Memory B cell (primary cell): ENCODE data around the gene CEP164.

Experiments
- ATAC-seq: fragments of 150-1000 bp; cut with Tn5 transposase; 2 replicates; pipeline ENCODE4 v1.10.0; 2021; ENCODE audit warnings: low read depth, mild to moderate bottlenecking, moderate library complexity
- DNase-seq, 2 donors: peaks; one replicate each; pipeline ENCODE4 v3.0.0; 2022; ENCODE audit warnings: low spot score in 2 of 2
- H3K27ac Mint-ChIP-seq: one replicate; pipeline ENCODE4 v1.8.0; 2022; ENCODE audit warnings: mild to moderate bottlenecking, moderate library complexity, mixed read lengths
- H3K27me3 Mint-ChIP-seq: one replicate; pipeline ENCODE4 v1.8.0; 2022; ENCODE audit warnings: mixed read lengths
- H3K36me3 Mint-ChIP-seq: one replicate; pipeline ENCODE4 v1.8.0; 2022; ENCODE audit warnings: mild to moderate bottlenecking, mixed read lengths
- H3K4me1 Mint-ChIP-seq: one replicate; pipeline ENCODE4 v1.8.0; 2022; ENCODE audit warnings: mixed read lengths
- H3K4me3 Mint-ChIP-seq: one replicate; pipeline ENCODE4 v1.8.0; 2022; ENCODE audit warnings: mild to moderate bottlenecking, moderate library complexity, mixed read lengths
- H3K9me3 Mint-ChIP-seq: one replicate; pipeline ENCODE4 v1.8.0; 2022; ENCODE audit warnings: mixed read lengths

CEP164 gene

GRCh38 chr11:117435326-117435725 lies 107.7 kb downstream of the CEP164 start:
- no peaks in the 10 kb centered on the region for H3K9me3 Mint-ChIP-seq
- no peaks in the 10 kb centered on the region for H3K4me1 Mint-ChIP-seq
- no peak overlapping the region for H3K27ac Mint-ChIP-seq
- no peak overlapping the region for H3K4me3 Mint-ChIP-seq
- peaks cover 17% of the 10 kb centered on the region for H3K27me3 Mint-ChIP-seq
- no peak for ATAC-seq
- no peak for DNase-seq
- H3K36me3 Mint-ChIP-seq, result no peaks in the 10 kb centered on the region

GRCh38 chr11:117437041-117437790 lies 109.6 kb downstream of the CEP164 start:
- Mint-ChIP-seq H3K27ac (no peak overlapping the region), H3K9me3 (no peaks in the 10 kb centered on the region), H3K4me3 (no peak overlapping the region), H3K4me1 (no peaks in the 10 kb centered on the region), H3K36me3 (no peaks in the 10 kb centered on the region), H3K27me3 (peaks cover 26% of the 10 kb centered on the region)
- DNase-seq, result no peak
- ATAC-seq, result no peak

- H3K4me3 Mint-ChIP-seq, result no peak overlapping the region
- H3K27ac Mint-ChIP-seq, result no peak overlapping the region
- no peaks in the 10 kb centered on the region for H3K9me3 Mint-ChIP-seq
- H3K36me3 Mint-ChIP-seq, result no peaks in the 10 kb centered on the region
- ATAC-seq (no peak), DNase-seq (no peak)
- peaks cover 28% of the 10 kb centered on the region for H3K27me3 Mint-ChIP-seq
- H3K4me1 Mint-ChIP-seq, result no peaks in the 10 kb centered on the region
Measured at GRCh38 chr11:117437791-117438130, 110.1 kb downstream of the CEP164 start.

GRCh38 chr11:117438371-117439000 lies 110.8 kb downstream of the CEP164 start:
- no peaks in the 10 kb centered on the region for H3K4me1 Mint-ChIP-seq
- peaks cover 30% of the 10 kb centered on the region for H3K27me3 Mint-ChIP-seq
- no peaks in the 10 kb centered on the region for H3K9me3 Mint-ChIP-seq
- no peaks in the 10 kb centered on the region for H3K36me3 Mint-ChIP-seq
- no peak for ATAC-seq
- no peak overlapping the region for H3K4me3 Mint-ChIP-seq
- no peak for DNase-seq
- H3K27ac Mint-ChIP-seq, result no peak overlapping the region

- DNase-seq (no peak), ATAC-seq (no peak)
- H3K4me1 Mint-ChIP-seq, result no peaks in the 10 kb centered on the region
- H3K4me3 Mint-ChIP-seq, result no peak overlapping the region
- no peak overlapping the region for H3K27ac Mint-ChIP-seq
- no peaks in the 10 kb centered on the region for H3K9me3 Mint-ChIP-seq
- H3K36me3 Mint-ChIP-seq, result no peaks in the 10 kb centered on the region
- peaks cover 30% of the 10 kb centered on the region for H3K27me3 Mint-ChIP-seq
Measured at GRCh38 chr11:117439256-117439655, 111.6 kb downstream of the CEP164 start.

DNA sequence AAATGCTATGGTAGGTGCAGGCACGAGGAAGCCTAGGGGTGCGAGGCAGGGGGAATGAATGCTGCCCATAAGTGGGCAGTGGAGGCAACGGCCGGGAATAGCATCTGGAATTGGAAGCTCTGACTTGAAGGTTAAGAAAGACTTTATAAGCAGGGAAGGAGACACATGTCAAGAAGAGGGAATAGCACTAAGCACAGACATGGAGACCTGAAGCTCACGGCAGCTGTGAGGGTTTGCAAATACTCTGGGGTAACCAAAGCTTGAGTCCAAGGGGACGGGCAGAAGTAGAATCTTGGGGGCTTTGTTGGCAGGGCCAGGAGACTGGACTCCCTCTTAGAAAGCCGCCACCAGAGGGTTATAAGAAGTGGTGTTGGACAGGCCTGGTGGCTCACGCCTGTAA lies 112.6 kb downstream of the CEP164 start:
- Mint-ChIP-seq H3K36me3 (no peaks in the 10 kb centered on the region), H3K4me3 (no peak overlapping the region), H3K27ac (no peak overlapping the region), H3K27me3 (peaks cover 30% of the 10 kb centered on the region), H3K4me1 (no peaks in the 10 kb centered on the region), H3K9me3 (no peaks in the 10 kb centered on the region)
- no peak for DNase-seq
- ATAC-seq, result no peak

GRCh38 chr11:117441146-117441975 lies 113.7 kb downstream of the CEP164 start:
- no peak for DNase-seq
- ATAC-seq, result no peak

GRCh38 chr11:117442049-117442868 lies 114.6 kb downstream of the CEP164 start:
- peaks cover 3% of the 10 kb centered on the region for H3K9me3 Mint-ChIP-seq
- H3K27ac Mint-ChIP-seq, result no peak overlapping the region
- ATAC-seq (no peak), DNase-seq (no peak)
- no peaks in the 10 kb centered on the region for H3K4me1 Mint-ChIP-seq
- no peak overlapping the region for H3K4me3 Mint-ChIP-seq
- peaks cover 23% of the 10 kb centered on the region for H3K27me3 Mint-ChIP-seq
- H3K36me3 Mint-ChIP-seq, result no peaks in the 10 kb centered on the region

More at GRCh38 chr11:117441146-117441975, 113.7 kb downstream of the CEP164 start:
- no peak overlapping the region for H3K4me3 Mint-ChIP-seq
- H3K27ac Mint-ChIP-seq, result no peak overlapping the region
- H3K36me3 Mint-ChIP-seq, result no peaks in the 10 kb centered on the region
- no peaks in the 10 kb centered on the region for H3K4me1 Mint-ChIP-seq
- peaks cover 28% of the 10 kb centered on the region for H3K27me3 Mint-ChIP-seq
- H3K9me3 Mint-ChIP-seq, result peaks cover 2% of the 10 kb centered on the region

GRCh38 chr11:117442869-117443239 lies 115.2 kb downstream of the CEP164 start:
- DNase-seq (no peak), ATAC-seq (no peak)
- Mint-ChIP-seq H3K27ac (no peak overlapping the region), H3K4me3 (no peak overlapping the region), H3K9me3 (peaks cover 3% of the 10 kb centered on the region), H3K4me1 (no peaks in the 10 kb centered on the region), H3K36me3 (no peaks in the 10 kb centered on the region), H3K27me3 (peaks cover 24% of the 10 kb centered on the region)

DNA sequence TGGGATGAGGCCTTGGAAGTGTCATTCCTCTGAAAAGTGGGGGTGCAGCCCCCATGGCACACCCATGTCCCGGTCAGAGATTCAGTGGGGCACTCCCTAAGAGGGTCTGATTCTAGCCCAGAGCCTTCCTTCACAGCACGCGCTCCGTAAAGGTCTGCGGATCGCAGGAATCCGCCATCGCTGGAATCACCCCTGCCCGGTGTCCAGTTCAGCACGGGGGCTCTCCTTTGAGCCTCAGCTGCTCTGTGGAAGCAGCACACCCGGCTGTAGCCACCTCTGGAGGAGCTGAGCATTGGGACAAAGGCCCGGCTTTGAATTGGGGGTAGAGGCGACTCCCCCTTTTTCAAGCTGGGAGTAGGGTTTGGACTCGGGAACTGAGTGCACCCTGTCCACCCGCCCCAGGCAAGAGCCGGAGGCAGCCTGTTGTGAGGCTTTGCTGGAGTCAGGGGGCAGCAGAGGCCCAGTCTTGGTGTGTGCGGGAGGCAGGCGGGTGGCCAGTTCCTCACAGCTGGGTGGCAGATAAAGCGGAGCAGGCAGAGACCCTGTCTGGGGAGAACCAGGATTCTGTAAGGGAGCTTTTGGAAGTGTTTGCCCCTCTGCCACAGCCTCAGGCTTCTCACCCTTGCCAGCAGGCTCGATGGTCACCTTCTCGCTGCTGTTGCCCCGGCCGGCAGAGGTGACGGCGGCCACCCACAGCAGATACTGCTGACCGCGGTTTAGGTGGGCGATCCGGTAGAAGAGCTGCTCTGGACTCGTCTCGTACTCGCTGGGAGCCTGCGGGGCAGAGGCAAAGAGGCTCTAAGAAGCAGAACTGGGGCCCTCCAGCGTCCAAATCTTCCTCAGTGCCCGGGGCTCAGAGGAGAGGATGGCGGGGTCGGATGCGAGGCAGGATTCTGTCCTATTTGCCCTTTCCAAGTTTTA lies 115.9 kb downstream of the CEP164 start:
- no peak for ATAC-seq
- DNase-seq, result no peak
- Mint-ChIP-seq H3K4me3 (no peak overlapping the region), H3K27ac (no peak overlapping the region), H3K4me1 (no peaks in the 10 kb centered on the region), H3K27me3 (peaks cover 24% of the 10 kb centered on the region), H3K9me3 (peaks cover 3% of the 10 kb centered on the region), H3K36me3 (no peaks in the 10 kb centered on the region)

- Mint-ChIP-seq H3K36me3 (no peaks in the 10 kb centered on the region), H3K4me3 (no peak overlapping the region), H3K9me3 (peaks cover 3% of the 10 kb centered on the region), H3K27me3 (peaks cover 22% of the 10 kb centered on the region), H3K27ac (no peak overlapping the region), H3K4me1 (no peaks in the 10 kb centered on the region)
- DNase-seq, result no peak
- no peak for ATAC-seq
Measured at GRCh38 chr11:117444256-117444655, 116.6 kb downstream of the CEP164 start.

DNA sequence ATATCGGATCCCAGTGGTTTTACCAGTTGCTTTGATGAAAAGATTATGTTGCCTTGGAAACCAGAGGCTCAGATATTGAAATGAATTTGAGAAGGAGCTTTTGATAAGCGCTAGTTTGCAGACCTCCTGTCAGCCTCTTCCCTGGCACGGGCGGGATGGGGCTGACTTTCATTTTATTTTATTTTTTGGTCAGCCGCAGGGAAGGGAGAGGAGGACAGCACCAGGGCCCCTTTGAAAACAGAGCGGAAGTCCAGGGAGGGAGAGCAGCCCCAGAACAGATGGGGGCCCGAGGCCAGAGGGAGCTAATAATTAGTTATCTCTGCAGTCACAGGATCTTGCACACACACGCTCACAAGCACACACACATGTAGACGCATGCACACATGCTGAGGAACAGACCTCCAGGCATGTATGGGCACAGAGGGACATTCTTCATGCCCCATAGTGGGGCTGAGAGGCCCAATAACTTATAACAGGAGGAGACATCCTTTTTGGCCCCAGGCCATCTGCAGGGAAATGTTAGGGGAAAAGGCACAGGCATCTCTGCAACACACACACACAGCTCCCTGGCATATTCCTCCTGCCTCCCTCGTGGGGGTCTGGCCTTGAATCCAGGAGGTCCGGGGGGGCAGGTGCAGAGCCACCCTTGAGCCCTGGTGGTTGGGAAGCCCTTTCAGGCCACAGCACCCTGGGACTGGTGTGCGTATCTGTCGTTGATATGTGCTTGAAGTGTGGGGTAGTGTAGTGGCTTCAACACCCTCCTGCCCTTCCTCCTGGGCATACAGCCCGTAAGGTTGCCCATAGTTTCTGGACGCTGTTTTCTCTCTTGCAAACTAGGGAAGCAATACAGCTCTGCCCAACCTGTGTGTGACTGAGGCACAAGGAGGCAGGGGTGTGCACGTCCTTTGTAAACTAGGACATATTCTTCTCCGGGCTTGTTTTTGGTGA lies 117.3 kb downstream of the CEP164 start:
- DNase-seq (no peak), ATAC-seq (no peak)
- no peak overlapping the region for H3K4me3 Mint-ChIP-seq
- peaks cover 17% of the 10 kb centered on the region for H3K27me3 Mint-ChIP-seq
- no peaks in the 10 kb centered on the region for H3K36me3 Mint-ChIP-seq
- no peaks in the 10 kb centered on the region for H3K4me1 Mint-ChIP-seq
- H3K27ac Mint-ChIP-seq, result no peak overlapping the region
- peaks cover 3% of the 10 kb centered on the region for H3K9me3 Mint-ChIP-seq
